ENCODE data around the gene PKP2. TPM values are rescaled to one million over a fixed set of nuclear protein-coding genes. Genes with fewer than 3 reads are reported as not detected.

The PKP2 gene
- total and polyA plus RNA-seq, 9 of the 15 experiments (the other 6 are each of a cell fraction or from before 2014, with no cell fraction given) = 1.6 to 4.2 (median 2.8) TPM

GRCh38 chr12:32907166-32907565 is 10.6 kb upstream of the PKP2 start:
- ChIA-PET POLR2A (no interaction called here), CTCF (ENCODE audit: low intra/inter-chr PET ratio) (no interaction called here)
- Histone ChIP-seq H3K79me2 (ENCODE audit: control insufficient read depth, insufficient read depth, low read length) (no peaks in the 10 kb centered on the region), H3K36me3 (ENCODE audit: control insufficient read depth, insufficient read depth, low read length) (no peaks in the 10 kb centered on the region), H2AFZ (ENCODE audit: low read depth, low read length) (no peak overlapping the region), H3K9me1 (ENCODE audit: control insufficient read depth, insufficient read depth, low read length) (no peaks in the 10 kb centered on the region), H3K27me3 (ENCODE audit: control insufficient read depth in 2 of 2, insufficient read depth in 2 of 2, low read length in 2 of 2) (no peaks in the 10 kb centered on the region), H3K9ac (ENCODE audit: insufficient read depth in 1 of 2, low read depth in 2 of 2, low read length in 2 of 2) (no peak overlapping the region), H3K4me3 (no peak overlapping the region), H3K9me3 (replicated peaks; ENCODE audit: control insufficient read depth, insufficient read depth, low read depth, low read length) (no peaks in the 10 kb centered on the region), H3K4me2 (ENCODE audit: insufficient read depth, low read length) (no peak overlapping the region), H3K27ac (ENCODE audit: extremely low read depth, low read depth, low read length) (no peak overlapping the region), H4K20me1 (replicated peaks; ENCODE audit: control insufficient read depth, insufficient read depth, low read length) (no peaks in the 10 kb centered on the region), H3K4me1 (replicated peaks in 1 of 2; ENCODE audit: control insufficient read depth in 2 of 2, insufficient read depth in 2 of 2, low read length in 2 of 2) (no peaks in the 10 kb centered on the region; a peak in 1 of 5 replicates)
- DNase-seq (ENCODE audit: extremely low read depth in 1 of 4, low spot score in 3 of 4) (no peak), ATAC-seq (no peak), FAIRE-seq (no peak)
- intact Hi-C loops (cut with micrococcal nuclease) (no loop called here), in situ Hi-C loops (cut with MboI) (no loop called here)
- TF ChIP-seq ZNF316 (IDR thresholded peaks at IDR 0.05) (peak; percentile 73), MAFF (IDR thresholded peaks at IDR 0.05; ENCODE audit: low read length) (no peak), C11orf30 (IDR thresholded peaks at IDR 0.05; ENCODE audit: low read depth) (peak; percentile 41; the same call in 1 of the 2 replicates)
- 0% methylated on average over 1 of the region's 2 CpGs for WGBS (ENCODE audit: insufficient coverage, low coverage, missing lambda C conversion rate)
- BruUV-seq (replicated peaks) = no TSS peak

GRCh38 chr12:32906399-32907165 is 10.0 kb upstream of the PKP2 start:
- no peaks in the 10 kb centered on the region for H3K9me1 ChIP-seq (ENCODE audit: control insufficient read depth, insufficient read depth, low read length)
- no peak overlapping the region for H3K4me2 ChIP-seq (ENCODE audit: insufficient read depth, low read length)
- POLR2A ChIA-PET = interaction anchor here (0.7 kb wide), 1 partner anchor 10 kb away, joined by 3 read pairs; the partner anchor contains the start of gene PKP2
- ATAC-seq = no peak
- no peak for FAIRE-seq
- no peak overlapping the region for H3K27ac ChIP-seq (ENCODE audit: extremely low read depth, low read depth, low read length)
- CTCF ChIA-PET (ENCODE audit: low intra/inter-chr PET ratio) = no interaction called here
- H3K4me3 ChIP-seq = no peak overlapping the region
- DNase-seq (ENCODE audit: extremely low read depth in 1 of 4, low spot score in 3 of 4) = no peak
- WGBS (ENCODE audit: insufficient coverage, low coverage, missing lambda C conversion rate) = 2% methylated on average over 7 of the region's 9 CpGs
- no peaks in the 10 kb centered on the region; a peak in 1 of 5 replicates for H3K4me1 ChIP-seq (replicated peaks in 1 of 2; ENCODE audit: control insufficient read depth in 2 of 2, insufficient read depth in 2 of 2, low read length in 2 of 2)
- H3K36me3 ChIP-seq (ENCODE audit: control insufficient read depth, insufficient read depth, low read length) = no peaks in the 10 kb centered on the region
- H3K9ac ChIP-seq (ENCODE audit: insufficient read depth in 1 of 2, low read depth in 2 of 2, low read length in 2 of 2) = no peak overlapping the region
- no peaks in the 10 kb centered on the region for H4K20me1 ChIP-seq (replicated peaks; ENCODE audit: control insufficient read depth, insufficient read depth, low read length)
- no peaks in the 10 kb centered on the region for H3K79me2 ChIP-seq (ENCODE audit: control insufficient read depth, insufficient read depth, low read length)
- intact Hi-C loops (cut with micrococcal nuclease) = no loop called here
- no peaks in the 10 kb centered on the region for H3K9me3 ChIP-seq (replicated peaks; ENCODE audit: control insufficient read depth, insufficient read depth, low read depth, low read length)
- no TSS peak for BruUV-seq (replicated peaks)
- no peak overlapping the region for H2AFZ ChIP-seq (ENCODE audit: low read depth, low read length)
- in situ Hi-C loops (cut with MboI) = no loop called here
- no peaks in the 10 kb centered on the region for H3K27me3 ChIP-seq (ENCODE audit: control insufficient read depth in 2 of 2, insufficient read depth in 2 of 2, low read length in 2 of 2)
- no peak for TF ChIP-seq ZBTB7A (IDR thresholded peaks at IDR 0.05; ENCODE audit: borderline replicate concordance, control insufficient read depth, low read depth, low read length)
- no peak for TF ChIP-seq NR1H2 (CRISPR knock-in tag; IDR thresholded peaks at IDR 0.05)
- TF ChIP-seq ZNF707 (CRISPR knock-in tag; conservative IDR thresholded peaks at IDR 0.05) = no peak
- no peak for TF ChIP-seq ZSCAN29 (IDR thresholded peaks at IDR 0.05)
- TF ChIP-seq CHD4 (IDR thresholded peaks at IDR 0.05; ENCODE audit: insufficient read depth, insufficient replicate concordance, low read depth, low read length, poor library complexity, severe bottlenecking) = no peak
- TF ChIP-seq MITF (IDR thresholded peaks at IDR 0.05) = no peak
- no peak for TF ChIP-seq BMI1 (IDR thresholded peaks at IDR 0.05; ENCODE audit: low read length)
- TF ChIP-seq GTF2F1 (IDR thresholded peaks at IDR 0.05; ENCODE audit: low read depth, low read length) = no peak
